GM10266 (cell line): ENCODE measurements around the gene CMSS1.

ENCODE experiments used
- DNase-seq: peaks from one replicate; pipeline ENCODE4 v3.0.0; 2012; ENCODE audit errors: extremely low spot score
- TF ChIP-seq, protein P1 (sequence below): IDR thresholded peaks from 2 replicates; pipeline ENCODE4 v1.5.1; 2012; ENCODE audit warnings: mild to moderate bottlenecking, low read depth; ENCODE audit not compliant: control insufficient read depth, insufficient read depth; ENCODE audit errors: missing control alignments

CMSS1 gene

GRCh38 chr3:99949956-99950670 lies 132.5 kb downstream of the CMSS1 start:
- TF ChIP-seq, protein P1, sequence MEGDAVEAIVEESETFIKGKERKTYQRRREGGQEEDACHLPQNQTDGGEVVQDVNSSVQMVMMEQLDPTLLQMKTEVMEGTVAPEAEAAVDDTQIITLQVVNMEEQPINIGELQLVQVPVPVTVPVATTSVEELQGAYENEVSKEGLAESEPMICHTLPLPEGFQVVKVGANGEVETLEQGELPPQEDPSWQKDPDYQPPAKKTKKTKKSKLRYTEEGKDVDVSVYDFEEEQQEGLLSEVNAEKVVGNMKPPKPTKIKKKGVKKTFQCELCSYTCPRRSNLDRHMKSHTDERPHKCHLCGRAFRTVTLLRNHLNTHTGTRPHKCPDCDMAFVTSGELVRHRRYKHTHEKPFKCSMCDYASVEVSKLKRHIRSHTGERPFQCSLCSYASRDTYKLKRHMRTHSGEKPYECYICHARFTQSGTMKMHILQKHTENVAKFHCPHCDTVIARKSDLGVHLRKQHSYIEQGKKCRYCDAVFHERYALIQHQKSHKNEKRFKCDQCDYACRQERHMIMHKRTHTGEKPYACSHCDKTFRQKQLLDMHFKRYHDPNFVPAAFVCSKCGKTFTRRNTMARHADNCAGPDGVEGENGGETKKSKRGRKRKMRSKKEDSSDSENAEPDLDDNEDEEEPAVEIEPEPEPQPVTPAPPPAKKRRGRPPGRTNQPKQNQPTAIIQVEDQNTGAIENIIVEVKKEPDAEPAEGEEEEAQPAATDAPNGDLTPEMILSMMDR, result no peak
- no peak for DNase-seq

DNA sequence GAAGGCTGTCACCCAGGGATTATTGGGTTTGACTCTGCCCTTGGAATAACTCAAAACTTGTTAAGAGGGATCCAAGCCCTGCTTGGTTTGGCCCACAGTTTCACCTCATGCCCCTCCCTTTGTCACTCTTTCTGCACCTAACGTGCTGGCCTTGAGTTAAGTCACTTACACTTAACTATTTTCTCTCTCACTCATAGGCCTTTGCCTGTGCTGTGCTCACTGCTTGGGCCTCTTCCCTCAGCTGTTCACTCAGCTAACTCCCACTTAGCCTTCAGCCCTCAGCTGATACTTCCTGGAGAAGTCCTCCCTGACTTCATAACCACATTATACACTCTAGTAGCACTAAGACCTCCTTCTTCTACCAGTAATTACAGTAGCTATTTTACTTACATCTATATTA lies 133.3 kb downstream of the CMSS1 start:
- TF ChIP-seq, protein P1, result no peak
- DNase-seq, result no peak

GRCh38 chr3:99951701-99952100 lies 134.0 kb downstream of the CMSS1 start:
- TF ChIP-seq, protein P1, result no peak

GRCh38 chr3:99952306-99952705 lies 134.6 kb downstream of the CMSS1 start:
- TF ChIP-seq, protein P1, result no peak
- DNase-seq, result no peak

More at GRCh38 chr3:99951701-99952100, 134.0 kb downstream of the CMSS1 start:
- no peak for DNase-seq

GRCh38 chr3:99953596-99953995 lies 135.9 kb downstream of the CMSS1 start:
- DNase-seq, result no peak
- TF ChIP-seq, protein P1, result no peak

- TF ChIP-seq, protein P1, result no peak
- DNase-seq, result no peak
Observed at GRCh38 chr3:99954914-99955644, 137.4 kb downstream of the CMSS1 start.
